DLD1 (cell line): ENCODE results near the gene MOXD1.

Experiments
- in situ Hi-C: cut with HindIII; loops from 2 replicates; pipeline ENCODE4 v1.10.0; 2017; ENCODE audit warnings: low sequenced_read_pairs

Gene MOXD1

DNA sequence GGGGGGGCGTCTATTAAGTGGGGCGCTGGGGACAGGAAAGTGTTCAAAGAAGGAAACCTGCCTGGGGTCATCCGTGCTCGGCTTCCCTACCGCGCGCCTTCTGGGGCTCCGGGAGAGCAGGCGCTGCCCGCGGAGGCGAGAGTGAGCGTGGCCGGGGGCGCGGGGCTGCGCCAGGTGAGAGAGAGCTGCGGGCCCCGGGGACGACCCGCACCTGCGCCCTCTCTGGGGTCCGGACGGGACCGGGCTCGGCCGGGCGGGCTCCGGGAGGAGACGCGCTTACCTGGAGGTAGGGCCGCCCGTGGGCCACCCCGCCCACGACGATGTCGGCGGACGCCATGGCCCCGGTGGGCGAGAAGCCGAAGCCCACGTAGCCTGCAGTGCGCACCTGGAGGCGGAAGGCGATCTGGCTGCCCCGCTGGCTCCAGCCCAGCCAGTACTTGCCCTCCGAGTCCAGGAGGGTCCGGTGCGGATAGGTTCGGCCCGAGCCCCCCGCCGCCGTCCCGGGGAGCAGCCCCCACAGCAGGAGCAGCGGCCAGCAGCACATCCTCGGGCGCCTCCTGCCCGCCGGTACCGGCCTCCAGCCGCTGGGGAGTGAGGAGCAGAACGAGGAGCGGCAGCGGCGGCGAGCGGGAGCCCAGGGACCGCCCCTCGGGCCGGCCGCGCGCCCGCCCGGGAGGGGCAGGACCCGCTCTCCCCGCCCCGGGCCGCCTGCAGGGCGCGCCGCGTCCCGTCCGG lies at the start of gene MOXD1:
TSS of gene MOXD1 (minus strand) at position 593 of the 735 bp plus-strand sequence. CDS start at position 544, 49 bp downstream.
- in situ Hi-C loops: no loop called here

DNA sequence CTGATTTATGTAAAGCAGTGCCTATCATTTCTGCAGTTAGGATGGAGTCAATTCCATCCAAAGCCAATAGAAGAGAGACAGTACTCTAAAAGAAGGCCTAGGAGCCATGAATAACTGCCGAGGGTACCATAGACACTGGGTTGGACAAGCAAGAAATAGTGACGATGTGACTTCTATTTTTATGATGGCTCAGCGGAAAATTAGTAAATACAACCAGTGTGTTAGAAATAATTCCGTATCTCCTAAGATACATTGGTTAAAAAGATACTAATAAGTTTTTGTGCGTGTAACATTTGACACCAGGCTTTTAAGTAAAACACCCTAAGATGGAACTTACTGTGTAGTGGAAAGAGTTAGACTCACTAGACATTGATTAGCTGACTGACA lies 45.6 kb upstream of the MOXD1 start:
- in situ Hi-C loops: no loop called here

DNA sequence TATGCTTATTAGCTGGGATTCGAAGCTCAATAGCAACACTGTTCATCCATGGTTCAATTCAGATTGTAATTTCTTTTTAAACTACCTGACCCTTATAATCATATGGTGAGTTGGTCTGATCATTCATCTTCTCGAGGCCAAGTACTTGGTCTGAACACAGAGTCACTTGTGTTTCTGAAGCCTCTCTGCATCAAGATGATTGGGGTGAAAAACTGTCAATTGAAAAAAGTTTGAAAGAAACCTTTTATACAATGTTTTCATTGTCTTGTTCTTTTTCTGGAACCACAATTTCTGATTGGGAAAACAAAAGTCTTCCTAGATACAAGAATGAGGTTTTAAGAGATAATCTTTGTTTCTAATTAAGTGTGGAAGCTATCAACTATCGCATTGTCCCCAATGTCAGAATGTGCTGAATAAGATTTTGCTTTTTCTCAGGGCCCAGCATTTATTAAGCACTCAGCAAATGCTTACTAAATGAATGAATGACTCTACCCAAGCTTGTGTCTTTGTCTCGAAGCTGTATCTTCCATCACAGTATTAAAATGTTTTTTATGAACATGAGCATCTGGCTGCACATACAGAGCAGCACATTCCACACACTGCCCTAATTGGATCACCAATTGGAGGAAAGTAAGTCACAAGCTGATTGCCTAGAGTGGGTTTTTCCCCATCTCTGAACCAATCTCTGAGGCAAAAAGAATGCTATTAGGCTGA lies 45.0 kb upstream of the MOXD1 start:
- in situ Hi-C loops: no loop called here

DNA sequence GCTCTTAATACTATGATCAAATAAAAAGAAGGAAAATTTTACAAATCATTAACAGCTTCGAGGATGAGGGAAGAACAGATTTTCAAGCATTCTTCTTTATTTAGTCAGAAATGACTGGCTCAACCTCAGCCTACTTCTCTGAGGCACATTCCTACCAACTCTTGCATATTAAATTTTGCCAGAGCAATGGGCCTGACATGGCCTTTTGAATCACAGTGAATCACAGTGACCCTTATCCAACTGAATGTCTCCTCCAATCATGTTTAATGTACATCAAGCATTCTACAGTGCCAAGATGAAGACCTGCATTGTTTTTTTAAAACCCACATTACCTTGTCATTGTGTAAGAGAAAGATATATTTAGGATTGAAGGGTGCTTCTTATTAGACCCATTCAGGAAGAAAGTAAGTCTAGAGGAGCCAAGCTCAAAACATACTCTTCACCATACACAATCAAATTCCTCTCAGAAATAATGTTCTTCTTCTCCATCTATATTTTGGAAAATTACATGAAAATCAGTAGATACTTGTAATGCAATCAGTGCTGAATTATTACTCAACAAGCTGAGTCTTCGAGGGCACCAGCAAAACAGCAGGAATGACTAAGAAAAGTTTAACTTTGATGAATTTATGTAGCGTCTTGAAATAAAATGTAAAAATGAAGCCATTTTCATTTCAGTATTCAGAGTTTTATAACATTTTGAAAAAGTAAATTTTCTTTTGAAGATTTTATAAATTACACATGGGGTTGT lies 44.1 kb upstream of the MOXD1 start:
- in situ Hi-C loops: no loop called here

DNA sequence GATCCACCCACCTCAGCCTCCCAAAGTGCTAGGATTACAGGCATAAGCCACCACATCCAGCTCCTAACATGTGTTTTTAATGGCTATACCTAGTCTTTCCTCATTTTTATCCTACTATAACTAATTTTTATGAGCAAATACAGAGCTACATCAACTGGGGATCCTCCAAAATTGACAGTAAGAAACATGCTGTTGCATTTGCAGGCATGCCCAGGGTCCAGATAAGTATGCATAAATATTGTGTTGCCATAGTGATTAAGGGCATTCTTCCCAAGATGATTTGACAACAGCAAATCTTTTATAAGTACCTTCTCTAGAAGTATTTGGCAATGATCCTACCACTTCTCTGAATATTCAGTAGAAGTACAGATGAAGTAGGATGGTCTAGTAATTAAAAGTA lies 41.9 kb upstream of the MOXD1 start:
- in situ Hi-C loops: no loop called here

DNA sequence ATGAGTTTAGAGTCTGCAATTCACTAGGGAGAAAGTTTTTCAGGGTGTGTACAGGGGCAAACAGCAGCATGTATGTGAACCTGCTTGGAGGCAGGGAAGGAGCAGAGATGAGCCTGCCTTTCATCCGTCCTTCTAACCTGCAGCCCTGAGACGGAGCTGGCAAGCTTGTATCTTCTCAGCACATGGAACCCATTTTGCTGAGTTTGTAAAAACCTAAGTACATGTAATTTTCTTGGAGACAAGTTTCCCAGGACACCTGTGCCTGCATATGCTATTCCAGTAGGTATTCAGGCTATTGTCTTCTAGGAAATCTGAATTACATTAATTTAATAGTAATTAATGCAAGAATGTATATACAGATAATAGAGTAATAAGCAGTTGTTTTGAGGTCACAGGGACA lies 28.8 kb upstream of the MOXD1 start:
- in situ Hi-C loops: no loop called here

DNA sequence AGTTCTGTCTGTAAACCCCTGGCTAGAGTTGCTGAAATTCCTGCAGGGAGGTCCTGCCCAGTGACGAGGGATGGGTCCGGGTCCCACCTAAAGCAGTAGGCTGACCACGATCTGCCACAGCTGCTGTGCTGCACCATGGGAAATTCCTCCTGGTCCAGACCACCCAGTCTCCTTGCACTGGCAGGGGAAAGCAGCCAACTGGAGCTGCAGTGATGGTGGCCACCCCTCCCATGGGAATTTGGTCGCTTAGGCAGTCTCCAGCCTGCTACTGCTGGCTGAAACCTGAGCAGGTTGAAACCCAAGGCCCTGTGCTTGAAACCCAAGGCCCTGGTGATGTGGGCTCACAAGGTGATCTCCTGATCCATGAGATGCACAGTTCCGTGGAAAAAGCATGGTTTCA lies 23.9 kb upstream of the MOXD1 start:
- in situ Hi-C loops: no loop called here

DNA sequence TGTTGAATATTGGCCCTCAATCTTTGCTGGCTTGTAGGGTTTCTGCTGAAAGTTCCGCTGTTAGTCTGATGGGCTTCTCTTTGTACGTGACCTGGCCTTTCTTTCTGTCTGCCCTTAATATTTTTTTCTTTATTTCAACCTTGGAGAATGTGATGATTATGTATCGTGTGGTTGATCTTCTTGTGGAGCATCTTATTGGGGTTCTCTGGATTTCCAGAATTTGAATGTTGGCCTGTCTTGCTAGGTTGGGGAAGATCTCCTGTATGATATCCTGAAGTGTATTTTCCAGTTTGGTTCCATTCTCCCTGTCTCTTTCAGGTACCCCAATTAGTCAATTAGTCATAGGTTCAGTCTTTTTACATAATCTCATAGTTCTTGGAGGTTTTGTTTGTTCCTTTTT lies 22.6 kb upstream of the MOXD1 start:
- in situ Hi-C loops: no loop called here

DNA sequence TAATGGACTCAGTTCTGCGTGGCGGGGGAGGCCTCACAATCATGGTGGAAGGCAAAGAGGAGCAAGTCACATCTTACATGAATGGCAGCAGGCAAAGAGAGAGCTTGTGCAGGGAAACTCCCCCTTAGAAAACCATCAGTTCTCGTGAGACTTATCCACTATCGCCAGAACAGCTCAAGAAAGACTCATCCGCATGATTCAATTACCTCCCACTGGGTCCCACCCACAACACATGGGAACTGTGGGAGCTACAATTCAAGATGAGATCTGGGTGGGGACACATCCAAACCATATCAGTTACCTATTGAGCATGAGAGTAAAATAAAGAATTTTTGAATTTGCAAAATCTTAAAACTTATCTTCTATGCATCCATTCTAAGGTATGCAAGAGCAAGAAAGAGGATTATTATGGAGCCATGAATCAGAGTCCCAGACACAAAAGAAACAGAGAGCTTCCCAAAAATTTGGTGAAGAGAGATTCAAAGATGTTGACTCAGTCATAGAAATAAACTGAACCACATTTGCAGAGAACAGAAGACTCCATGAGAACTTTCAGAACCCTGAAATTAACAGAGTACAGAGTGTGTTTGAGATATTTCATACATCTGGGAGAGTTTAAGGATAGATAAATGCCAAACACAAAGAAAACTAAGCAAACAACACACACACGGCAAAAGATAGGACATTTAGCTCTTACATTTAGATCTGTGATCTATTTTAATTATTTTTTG lies 17.1 kb upstream of the MOXD1 start:
- in situ Hi-C loops: no loop called here

DNA sequence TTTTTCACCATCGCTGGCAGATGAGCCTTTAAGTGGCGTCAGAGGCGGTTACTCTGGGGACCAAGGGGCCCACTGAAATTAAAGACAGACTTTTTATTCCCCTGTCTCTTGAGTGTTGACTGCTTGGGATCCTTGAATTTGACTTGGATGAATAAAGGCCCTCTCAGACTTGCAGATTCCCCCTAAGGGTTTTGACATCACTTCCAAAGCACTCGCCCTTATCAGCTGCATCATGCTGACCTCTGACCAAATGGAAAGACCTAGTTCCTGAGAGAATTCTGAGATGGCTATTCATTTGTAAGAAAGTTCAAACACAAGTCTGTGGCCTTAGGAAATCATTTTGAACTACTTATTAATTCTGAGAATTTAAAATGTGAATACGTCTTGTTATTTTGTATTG lies 13.5 kb upstream of the MOXD1 start:
- in situ Hi-C loops: no loop called here

DNA sequence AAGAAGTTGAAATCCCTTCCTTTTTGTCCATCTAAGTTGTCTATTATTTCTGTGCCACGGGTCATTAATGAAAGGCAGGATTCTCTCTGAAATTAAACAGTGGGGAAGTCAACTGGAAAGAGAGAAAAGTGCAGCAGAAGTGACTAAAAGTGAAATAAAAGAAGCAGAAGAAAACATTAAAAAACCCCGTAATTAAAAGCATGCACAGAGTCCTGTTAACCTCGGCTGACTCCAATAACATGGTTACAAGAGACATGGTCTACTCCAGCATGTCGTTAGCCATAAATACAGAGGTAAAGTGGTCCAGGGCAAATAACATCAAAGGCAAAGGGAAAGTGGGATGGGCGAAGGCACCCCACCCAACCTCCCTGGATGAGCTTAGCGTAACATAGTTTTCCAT lies 13.0 kb upstream of the MOXD1 start:
- in situ Hi-C loops: no loop called here

DNA sequence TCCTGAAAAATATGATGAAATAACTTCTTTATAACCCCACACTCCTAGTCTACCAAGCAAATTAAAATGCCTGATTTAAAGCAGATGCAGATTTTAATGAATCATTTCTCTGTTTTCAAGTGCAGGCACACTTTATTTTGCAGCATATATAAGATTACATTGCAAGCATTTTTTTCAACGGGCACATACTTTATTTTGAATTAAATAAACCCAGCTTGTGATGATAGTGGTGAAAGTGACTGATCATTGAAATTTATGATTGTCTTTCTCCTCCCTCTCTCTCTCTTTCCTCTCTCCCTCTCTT lies 12.2 kb upstream of the MOXD1 start:
- in situ Hi-C loops: no loop called here

DNA sequence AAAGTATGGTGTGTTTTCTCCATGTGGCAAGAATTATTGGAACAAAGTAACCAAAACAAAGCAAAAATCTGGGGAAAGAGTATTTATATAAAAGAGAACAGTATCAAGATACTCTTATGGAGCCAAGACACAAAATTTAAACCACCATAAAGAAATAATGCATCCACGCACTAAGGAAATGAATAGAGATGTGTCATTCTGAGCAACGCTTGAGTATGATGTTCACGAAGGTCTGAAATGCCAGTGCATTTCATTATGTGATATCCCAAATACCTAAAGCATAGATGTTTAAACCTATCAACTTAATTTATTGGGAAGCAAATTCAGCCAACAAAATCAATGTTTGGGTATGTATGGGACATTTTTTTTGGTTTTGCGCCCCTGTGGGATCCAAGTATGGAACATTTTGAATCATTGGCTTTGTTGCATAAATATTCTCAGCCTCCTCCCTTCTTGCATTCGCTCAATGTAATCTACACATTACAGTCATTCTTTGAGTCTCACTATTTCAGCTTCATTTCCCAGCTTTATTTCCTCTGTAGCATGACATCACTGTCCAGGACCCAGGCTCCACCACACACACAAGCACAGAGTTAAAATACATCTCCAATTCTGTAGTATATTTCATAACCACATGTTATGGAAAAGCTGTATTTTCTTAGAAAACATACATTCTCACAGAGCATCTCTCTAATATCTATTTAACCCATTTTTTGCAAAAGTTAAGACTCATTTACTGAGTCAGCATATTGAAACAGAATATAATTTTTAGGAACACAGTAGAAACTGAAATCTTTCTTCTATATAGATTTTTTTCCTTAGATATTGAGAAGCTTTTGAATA lies 11.6 kb upstream of the MOXD1 start:
- in situ Hi-C loops: no loop called here

DNA sequence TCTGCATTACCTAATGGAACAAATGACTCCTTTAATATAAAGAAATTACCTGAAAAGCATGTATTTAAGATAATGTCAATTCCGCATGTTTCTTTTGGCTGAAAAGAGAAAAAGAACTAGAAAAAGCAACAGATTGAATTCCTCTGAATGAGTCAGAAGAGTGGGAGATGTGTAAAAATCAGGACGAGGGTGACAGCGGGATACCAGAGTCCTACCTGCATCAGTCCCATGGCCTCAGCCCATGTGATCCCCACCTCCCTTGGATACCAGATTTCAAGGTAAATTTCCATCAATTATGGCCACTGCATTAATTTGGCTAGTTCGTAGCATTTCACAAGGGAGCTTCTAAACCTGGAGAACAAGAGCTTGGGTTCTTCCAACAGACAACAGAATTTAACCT lies 10.0 kb upstream of the MOXD1 start:
- in situ Hi-C loops: no loop called here

DNA sequence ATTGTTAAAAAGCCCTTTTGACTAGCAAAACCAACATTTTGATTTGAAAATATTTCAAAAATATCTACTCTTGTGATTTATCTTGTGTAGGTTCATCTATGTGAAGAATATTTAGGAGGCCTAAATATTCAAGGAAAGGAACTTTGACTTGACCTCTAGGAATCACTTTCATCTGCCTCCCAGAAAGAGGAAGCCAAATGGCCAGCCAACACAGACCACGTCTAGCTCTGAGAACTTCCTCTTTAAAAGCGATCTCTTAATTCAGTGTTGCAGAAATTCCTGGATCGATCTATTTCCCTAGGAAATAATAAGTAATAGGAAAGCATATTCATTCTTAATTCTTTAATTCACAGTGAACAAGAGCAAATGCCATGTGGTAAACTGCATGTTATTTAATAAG lies 9.6 kb upstream of the MOXD1 start:
- in situ Hi-C loops: no loop called here

DNA sequence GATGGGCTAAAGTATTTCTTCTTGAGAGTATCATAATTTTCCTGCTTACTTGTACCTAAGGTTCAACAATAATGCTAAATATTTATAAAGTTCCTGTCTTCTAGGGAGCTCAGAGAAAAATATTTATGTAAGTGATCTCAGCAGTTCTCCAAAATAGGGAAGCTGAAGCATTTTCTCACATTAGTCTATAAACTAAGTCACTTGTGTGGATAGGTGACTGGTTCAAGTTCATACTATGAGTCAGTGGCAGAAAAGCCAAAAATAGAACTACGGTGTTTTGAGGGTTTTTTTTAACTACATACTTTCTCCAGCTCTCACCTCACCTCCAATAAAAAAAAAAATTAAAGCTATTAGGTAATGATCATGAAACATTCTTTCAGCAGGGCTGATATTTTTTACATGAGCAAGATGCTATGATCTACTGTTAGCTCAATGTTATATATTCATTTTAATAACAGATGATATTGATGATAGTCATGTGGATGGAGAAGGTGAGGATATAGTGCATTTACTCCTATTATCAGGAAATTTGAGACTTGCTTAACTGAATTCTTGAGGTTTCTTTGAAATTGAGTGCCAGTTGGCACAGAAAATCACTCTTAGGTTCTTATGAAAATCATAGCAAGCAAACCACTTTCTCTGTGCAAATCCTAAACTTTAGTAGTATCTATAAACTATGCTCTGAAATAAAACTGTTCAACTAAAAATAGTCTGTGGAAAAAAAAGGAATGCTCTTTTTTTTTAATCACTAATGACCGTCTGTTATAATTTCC lies 4.1 kb upstream of the MOXD1 start:
- in situ Hi-C loops: no loop called here

DNA sequence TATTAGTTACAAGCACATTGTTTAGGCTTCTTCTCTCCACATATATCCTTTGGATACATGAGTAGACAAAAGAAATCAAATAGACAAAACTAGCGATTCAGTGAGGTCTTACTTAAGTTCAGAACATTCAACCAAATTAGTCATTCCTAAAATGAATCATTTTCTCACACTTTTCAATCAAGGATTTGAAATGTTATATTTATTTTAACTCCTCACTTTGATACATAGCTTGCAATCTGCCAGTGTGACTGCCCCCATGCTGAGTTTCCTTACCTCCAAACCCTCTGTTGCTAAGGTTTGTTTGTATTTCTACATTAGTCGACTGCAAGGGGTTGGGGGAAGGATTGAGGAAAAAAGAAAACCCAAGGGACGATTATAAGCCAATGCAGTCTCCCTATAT lies 3.5 kb upstream of the MOXD1 start:
- in situ Hi-C loops: no loop called here

DNA sequence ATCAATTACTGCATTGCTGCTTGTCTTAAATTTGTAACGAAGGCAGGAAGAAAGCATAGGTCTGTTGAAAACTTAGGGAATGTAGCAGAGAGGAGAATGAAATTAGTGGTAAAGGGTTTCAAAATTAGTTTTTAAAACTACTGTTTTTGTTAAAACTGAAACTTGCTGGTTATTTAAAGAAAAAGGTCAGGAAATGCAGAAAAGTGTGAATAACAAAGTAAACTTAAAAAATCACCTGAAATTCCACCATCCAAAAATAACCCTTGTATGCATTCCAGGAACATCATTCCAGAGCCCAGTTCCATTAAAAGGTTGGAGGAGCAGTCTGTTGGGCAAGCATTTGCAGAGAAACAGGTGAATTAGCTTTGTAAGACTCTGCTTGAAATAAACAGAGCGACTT lies 3.1 kb upstream of the MOXD1 start:
- in situ Hi-C loops: no loop called here

DNA sequence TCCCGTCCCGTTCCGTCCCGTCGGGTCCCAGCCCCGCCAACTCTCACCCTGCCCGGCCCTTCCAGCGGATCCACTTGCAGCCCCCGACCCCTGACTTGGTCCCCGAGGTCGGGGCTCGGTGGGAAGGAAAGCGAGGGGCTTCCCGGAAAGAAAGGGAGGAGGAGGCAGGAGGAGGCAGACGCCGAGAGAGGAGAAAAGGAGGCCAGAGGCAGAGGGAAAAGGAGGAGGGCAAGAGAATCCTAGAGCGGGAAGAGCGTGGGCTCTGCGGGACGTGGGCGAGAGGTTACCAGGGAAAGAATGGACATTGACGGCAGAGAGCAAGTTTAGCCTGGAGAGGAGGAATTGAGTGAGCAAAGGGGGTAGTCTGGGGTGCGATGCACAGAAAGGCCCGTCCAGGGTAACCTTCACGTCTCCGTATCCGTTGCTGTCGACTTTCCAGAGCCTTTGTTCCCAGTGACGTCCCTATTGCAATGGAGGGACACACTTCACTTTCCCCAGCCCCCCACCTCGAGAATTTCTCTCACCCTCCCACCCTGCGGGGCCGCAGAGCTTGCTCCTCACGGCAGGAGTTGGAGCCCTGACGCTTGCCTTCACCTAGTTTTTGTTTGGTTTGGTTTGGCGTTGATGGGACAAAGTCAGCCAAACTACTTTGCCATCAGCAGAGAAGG lies 477 bp upstream of the MOXD1 start:
- in situ Hi-C loops: no loop called here
